Putamen (tissue), 1 donor: ENCODE data around the gene TRAPPC3.

Source experiments
- DNase-seq: peaks from one replicate; pipeline ENCODE4 v3.0.0-alpha.2; 2016; ENCODE audit warnings: low spot score

Gene TRAPPC3

DNA sequence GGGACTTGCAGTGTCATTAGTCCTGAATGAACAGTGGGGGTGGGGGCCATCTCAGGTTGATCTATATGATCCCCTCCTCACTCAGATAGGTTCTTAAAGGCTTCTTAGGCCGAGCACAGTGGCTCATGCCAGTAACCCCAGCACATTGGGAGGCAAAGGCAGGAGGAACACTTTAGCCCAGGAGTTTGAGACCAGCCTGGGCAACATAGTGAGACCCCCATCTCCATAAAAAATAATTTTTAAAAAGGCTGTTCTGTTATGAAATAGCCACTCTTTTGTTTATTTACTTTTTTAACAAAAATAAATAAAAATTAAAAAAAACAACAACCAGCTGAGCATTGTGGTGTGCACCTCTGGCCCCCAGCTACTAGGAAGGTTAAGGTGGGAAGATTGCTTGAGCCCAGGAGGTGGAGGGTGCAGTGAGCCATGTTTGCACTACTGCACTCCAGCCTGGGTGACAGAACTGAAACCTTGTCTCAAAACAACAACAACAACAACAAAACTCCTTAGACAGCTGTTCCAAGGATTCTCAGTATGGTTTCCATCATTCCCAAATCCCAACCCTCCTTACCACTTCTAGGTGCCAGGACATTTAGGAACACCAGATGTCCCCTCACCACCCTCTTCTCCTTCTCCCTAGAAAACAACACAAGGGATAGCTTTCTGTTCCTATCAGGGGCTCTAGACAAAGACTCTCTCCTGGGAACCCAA, 2.0 kb upstream of the TRAPPC3 start:
- no peak for DNase-seq

- peak; percentile 75 for DNase-seq
Observed at GRCh38 chr1:36150296-36151133, 1.2 kb upstream of the TRAPPC3 start.

DNA sequence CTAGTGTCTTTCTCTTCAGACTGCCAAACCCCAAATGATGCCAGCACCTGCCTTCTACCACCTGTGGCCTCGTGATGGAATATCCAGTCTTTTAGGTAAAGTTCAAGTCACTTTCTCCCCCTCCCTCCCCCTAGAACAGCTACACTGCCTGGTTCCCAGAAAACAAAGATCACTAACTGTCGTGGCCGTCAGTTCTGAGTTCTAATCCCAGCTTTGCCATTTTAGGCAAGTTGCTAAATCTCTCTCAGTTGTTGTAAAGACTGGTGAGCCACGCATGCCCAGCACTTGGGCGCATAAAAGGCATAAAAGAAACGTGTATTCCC, 648 bp upstream of the TRAPPC3 start:
- no peak for DNase-seq

DNA sequence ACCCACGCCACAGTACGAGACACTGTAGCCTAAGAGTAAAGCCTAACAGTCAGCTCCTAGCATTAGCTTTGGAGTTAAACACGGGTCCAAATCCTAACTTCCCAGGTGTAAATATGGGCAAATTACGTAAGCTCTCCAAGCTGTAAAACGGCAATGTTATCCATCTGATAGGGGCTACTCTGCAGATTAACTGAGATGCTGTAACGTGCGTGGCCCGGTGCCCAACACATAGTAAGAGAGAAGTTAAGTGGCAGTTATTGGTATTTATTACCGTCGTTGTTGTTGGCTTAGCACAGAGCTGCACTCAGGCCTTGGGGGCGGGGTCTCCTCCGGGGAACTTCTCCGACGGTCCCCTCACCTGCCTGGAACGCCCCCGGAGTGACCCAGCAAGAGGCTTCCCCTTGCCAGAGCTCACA, 457 bp downstream of the TRAPPC3 start:
- no peak for DNase-seq

GRCh38 chr1:36144413-36144812, 4.9 kb downstream of the TRAPPC3 start:
- DNase-seq, result no peak

DNA sequence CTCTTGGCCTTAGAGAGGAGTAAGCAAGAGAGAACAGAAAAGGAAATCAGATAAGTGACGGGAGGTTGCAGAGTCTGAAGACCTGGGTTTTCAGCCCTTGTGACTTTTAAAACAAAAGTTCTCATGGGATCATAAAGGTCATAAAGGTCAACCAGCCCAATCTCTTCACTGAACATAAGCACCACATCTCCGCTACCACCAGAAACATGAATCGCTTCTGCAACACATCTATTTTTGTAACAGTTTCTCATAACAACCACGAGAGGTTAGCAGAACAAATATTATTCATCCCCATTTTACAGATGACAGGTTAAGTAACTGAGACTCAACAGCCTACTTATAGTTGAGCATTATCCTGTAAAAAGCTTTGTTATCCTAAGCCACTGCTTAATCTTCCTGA, 5.9 kb downstream of the TRAPPC3 start:
- DNase-seq, result no peak

GRCh38 chr1:36142121-36142520, 7.2 kb downstream of the TRAPPC3 start:
- no peak for DNase-seq

GRCh38 chr1:36139521-36139920, 9.8 kb downstream of the TRAPPC3 start:
- no peak for DNase-seq

DNA sequence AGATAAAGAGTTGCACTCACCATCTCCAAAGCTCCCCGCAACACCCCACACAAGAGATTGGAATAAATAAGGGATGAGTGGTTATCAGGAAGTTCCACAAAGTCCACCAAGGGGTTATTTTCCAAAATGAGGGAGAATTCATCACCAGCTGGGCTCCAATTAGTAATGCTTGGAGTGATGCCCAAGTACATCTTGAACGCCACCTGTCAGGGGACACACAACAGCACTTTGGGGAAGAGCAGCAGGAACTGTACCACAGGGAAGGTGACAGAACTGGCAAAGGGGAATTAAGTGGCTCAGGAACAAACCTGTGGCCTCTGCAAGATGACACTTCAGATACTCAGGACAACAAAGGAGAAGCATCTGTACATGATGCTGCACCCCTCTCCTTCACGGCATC, 11.5 kb downstream of the TRAPPC3 start:
- DNase-seq, result no peak

GRCh38 chr1:36137226-36137625, 12.1 kb downstream of the TRAPPC3 start:
- no peak for DNase-seq

DNA sequence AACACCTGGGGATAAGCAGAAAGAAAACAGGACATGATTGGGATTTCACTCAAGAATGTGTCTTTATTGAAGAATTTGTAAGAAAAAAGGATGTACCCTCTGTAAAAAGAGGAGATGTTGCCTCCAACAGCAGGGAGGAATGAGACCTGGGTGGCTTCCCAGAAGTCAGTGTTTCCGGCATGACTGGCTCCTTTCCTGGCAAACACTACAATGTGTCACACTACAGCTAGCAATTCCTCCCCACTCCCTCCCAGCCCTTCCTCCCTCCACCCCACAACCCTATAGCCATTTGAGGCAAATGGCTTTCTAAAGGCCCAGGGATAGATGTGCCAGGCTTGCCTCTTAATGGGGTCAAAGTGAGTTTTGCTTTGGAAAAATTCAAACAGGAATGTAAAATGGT, 12.8 kb downstream of the TRAPPC3 start:
- DNase-seq, result no peak

DNA sequence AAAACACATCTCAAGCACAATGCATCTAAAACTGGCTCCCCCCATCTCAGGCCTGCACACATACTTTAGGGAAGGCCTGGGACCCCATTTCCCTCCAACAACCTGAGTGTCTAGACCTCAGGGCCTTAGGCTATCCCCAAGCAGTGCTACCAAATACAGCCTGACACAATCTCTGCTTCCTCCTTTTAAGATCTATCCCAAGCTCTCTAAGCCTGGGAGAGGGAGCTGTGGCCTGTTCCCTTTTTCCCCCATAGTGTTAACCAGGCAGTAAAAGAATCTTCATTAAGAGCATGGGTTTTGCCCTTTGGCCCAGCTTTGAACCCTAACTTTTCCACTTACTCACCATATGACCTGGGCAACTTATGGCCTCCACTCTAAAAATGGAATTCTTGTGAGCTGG, 13.5 kb downstream of the TRAPPC3 start:
- DNase-seq, result no peak

DNA sequence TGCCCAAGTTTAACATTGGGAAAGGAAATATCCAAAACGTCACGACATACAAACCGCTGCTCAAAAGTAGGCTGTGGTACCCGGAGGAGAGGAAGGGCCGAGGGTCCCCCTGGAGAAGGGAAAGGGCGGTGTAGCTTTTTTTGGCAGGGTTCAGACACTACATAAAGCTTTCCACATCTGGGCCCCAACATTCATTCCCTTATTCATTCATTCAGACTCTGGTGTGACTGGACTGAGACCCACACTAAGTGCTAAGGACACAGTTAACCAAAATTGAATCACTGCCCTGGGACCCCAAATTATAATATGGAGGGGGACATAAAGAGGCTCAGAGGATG, 14.0 kb downstream of the TRAPPC3 start:
- DNase-seq, result no peak

DNA sequence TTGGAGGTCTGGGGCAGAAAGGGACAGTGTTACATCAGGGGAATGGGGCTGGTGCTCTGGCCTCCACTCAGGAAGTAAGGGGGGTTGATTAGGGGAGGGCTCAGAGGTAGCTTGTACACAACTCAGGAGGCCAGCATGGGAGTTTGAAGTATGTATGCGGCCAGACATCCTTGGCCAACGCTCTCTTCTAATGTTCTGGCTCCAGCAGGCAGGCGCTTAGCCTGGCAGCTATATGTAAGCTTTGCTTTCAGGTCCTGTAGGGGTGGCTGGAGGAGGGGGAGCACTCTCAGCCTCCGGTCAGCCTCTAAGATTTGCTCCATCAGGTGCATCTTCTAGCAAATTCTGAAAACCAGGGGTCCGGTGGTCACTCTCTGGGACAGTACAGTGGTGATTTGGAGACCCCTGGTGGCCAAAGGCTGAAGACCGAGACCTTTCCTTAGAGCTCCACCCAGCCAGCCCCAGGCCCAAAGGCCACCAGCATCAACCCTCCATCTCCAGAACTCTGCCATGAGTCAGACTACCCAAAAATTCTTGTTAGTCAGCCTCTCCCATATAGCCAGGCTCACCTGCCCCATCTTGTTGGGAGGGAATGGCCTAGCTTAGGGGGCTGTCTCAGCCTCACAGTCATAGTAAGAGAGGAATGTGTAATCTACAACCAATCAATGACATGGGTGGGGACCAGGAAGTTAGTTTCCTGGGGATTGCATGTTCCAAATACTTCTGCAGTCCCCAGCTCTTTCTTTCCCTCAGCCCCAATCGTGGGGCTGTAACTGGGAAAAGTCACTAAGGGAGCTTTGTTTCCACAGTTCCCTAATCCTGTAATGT, 14.6 kb downstream of the TRAPPC3 start:
- DNase-seq, result no peak

GRCh38 chr1:36134031-36134430, 15.3 kb downstream of the TRAPPC3 start:
- DNase-seq, result no peak

DNA sequence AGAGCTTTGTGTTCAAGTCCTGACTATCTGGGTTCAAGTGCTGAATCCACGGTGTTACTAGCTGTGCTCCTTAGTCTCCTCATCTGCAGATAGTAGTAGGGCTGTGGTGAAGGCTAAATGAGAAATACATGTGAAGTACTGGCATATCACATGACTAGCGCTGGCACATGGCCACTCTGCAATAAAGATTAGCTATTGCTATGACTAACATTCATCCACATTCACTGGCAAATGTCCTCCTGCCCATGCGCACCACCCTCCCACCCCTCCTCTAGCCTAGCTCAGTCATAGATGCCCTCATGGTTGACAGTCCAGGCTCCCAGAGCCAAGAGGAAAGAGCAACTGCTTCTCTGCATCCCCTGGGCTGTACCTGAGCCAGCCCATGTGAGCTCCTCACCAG, 15.8 kb downstream of the TRAPPC3 start:
- DNase-seq, result no peak

- DNase-seq, result no peak
Observed at GRCh38 chr1:36132029-36132428, 17.3 kb downstream of the TRAPPC3 start.

GRCh38 chr1:36128905-36129206, 20.4 kb downstream of the TRAPPC3 start:
- DNase-seq, result no peak

DNA sequence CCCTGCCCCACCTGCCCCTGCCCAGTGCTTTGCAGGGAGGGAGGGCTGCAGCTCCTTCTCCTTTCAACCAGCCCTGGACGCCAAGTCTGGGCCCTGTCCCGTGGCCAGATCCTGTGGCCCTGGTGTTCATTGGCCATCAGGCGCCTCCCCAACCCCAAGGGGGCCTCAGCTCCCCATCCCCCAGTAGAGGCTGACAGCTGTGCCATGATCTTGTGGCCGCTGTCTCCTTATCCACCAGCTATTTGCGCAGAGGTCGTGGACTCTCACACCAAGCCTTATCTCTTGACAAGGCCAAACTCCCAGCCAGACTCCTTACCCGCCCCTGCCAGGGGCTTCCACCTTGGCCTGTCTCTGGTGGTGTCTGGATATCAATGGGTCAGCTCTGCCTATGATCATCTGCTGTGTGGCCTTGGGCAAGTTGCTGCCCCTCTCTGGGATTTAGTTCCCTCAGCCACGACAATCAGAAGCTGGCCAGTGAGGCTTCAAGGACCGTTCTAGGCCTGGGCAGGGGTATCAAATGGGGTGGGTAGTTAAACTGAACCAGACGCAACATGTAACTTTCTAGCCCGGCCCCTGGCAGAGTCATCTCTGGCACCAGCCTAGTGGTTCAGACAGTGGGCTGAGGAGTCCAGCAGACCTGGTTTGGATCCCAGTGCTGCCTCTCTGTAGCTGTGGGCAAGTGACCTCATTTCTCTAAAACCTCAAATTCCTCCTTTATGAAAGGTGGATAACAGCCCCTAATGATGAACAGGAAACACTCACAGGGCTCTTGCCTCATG, 21.0 kb downstream of the TRAPPC3 start:
- DNase-seq, result no peak

DNA sequence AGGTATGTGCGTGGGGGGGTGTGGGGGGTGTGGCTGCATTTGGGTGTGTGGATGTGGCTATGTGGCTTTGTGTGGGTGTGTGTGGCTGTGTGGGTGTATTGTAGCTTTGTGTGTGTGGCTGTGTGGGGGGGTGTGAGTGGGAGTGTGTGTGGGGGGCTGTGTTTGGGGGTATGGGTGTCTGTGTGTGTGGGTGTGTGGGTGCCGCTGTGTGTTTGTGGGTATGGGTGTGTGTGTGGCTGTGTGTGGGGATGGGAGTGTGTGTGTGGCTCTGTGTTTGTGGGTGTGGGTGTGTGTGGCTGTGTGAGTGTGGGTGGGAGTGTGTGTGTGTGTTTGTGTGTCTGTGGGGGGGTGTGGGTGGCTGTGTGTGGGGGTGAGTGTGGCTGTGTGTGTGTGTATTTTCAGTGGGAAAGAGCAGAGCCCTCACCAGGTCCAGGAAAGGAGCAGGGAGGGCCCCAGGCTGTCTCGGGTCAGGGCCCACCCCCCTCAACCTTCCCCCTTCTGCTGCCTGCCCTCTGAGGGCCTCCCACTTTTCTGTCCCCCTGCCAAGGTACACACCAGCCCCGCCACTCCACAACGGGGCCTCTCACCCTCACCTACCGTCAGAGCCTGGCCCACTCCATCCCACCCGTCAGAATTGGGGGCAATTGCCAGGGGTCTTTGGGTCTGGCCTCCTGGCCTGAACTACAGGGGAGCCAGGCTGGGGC, 22.3 kb downstream of the TRAPPC3 start:
- DNase-seq, result no peak

DNA sequence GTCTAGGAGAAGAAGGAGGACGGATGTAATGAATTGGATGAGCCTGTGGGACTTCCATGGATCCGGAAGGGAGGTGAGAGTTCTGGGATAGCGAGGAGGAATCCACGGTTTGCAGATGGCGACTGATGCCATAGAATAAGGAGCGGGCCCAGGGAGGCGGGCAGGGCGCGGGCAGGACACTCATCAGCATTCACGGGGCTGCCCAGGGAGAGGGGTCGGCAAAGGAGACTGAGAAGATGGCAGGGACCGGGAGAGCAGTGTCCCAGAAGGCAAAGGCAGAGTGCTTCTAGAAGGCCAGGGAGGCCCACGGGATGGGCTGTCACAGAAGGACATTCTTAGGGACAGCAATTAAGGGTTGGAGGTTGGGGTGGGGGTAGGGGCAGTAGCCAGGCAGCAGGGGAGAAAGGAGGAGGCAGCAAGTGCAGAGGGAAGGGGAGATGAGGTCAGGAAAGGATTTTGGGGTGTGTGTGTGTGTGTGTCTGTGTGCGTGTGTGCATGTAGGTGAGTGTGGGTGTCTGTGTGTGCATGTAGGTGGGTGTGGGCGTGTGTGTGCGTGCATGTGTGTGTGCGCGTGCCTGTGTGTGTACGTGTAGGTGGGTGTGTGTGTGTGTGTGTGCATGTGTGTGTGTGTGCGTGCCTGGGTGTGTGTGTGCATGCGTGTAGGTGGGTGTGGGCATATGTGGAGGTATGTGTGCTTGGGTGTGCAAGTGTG, 23.1 kb downstream of the TRAPPC3 start:
- no peak for DNase-seq
